Left lung (tissue), 10 donors: Measurements from ENCODE around the gene LAPTM5. TPM values are rescaled to one million over a fixed set of nuclear protein-coding genes. Genes with fewer than 3 reads are reported as not detected.

Experiments
- ATAC-seq: fragments of 200-7000 bp; cut with Tn5 transposase; one replicate; pipeline ENCODE4 v1.9.1; 2020; ENCODE audit warnings: moderate library complexity
- DNase-seq, 4 donors: peaks; one replicate each; pipeline ENCODE4 v3.0.0-alpha.2; 2013 to 2020
- H3K27ac ChIP-seq, 2 donors: fragments of 200-600 bp; sonication (generic) in 1 of 2; one replicate each; pipeline versions ENCODE4 v1.5.0 to v1.8.0; 2020 to 2021
- H3K27me3 ChIP-seq, 2 donors: fragments of 200-600 bp; sonication (generic) in 1 of 2; one replicate each; pipeline versions ENCODE4 v1.5.0 to v1.8.0; 2020 to 2021
- H3K36me3 ChIP-seq, 2 donors: fragments of 200-600 bp; sonication (generic) in 1 of 2; one replicate each; pipeline versions ENCODE4 v1.5.0 to v1.8.0; 2020 to 2021
- H3K4me1 ChIP-seq, 2 donors: fragments of 200-600 bp; one replicate each; pipeline ENCODE4 v1.8.0; 2021
- H3K4me3 ChIP-seq, 2 donors: fragments of 200-600 bp; sonication (generic) in 1 of 2; one replicate each; pipeline versions ENCODE4 v1.5.0 to v1.8.0; 2020 to 2021; ENCODE audit warnings: mild to moderate bottlenecking in 1 of 2
- H3K9me3 ChIP-seq, 2 donors: fragments of 200-600 bp; sonication (generic) in 1 of 2; one replicate each; pipeline versions ENCODE4 v1.5.0 to v1.8.0; 2020 to 2021
- intact Hi-C, 2 donors: fragments of 100-400 bp; cut with DNase I; formaldehyde crosslinking; loops; one replicate each; pipeline versions ENCODE4 v1.11.2 to v1.14.2; 2022
- polyA plus RNA-seq, 6 donors: library from polyadenylated mRNA; unstranded; fragments of 120-200 nt; gene quantifications; one replicate each; pipeline ENCODE4 v1.2.1, GENCODE V29; 2013; ENCODE audit not compliant: insufficient read length in 6 of 6
- total RNA-seq, 2 donors: library from RNA; stranded (reverse); fragmentation: NEBNext Ultra II Directional; extraction: Animal tissue kit (Norgen Biotek cat#: 25700); gene quantifications; one replicate each; pipeline ENCODE4 v1.2.1, GENCODE V29; 2021
- TF ChIP-seq, protein P1 (sequence below), 2 donors: fragments of 200-600 bp; sonication (generic) in 1 of 2; IDR thresholded peaks; one replicate each; pipeline versions ENCODE4 v1.5.0 to v1.8.0; 2021; ENCODE audit warnings: antibody characterized with exemption in 2 of 2
- donor health status: DM: no; HTN: yes; CAD: no.
- donor health status: DM: no; HTN: no; CAD: no.

The LAPTM5 gene
- total and polyA plus RNA-seq, 8 donors: 23.0 to 513 (median 29.5) TPM

DNA sequence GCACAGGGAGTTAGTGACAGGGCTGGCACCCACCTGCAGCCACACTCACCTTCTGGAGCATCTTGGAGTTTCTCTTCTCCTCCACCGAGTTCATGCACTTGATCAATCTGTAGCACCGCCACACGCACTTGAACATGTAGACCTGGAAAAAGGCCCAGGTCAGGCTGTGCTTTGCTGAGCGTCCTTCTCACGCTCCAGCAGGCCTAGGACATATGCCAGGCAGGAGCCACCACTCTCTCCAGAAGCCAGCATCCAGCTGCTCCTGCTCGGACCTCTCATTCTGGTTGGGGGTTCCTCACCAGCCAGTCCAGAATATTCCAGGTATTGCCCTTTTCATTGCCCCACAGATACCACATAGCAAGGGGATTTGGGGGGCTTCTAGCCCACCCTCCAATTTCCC lies 22.4 kb downstream of the LAPTM5 start:
- H3K27me3 ChIP-seq: no peaks in the 10 kb centered on the region
- TF ChIP-seq, protein P1, sequence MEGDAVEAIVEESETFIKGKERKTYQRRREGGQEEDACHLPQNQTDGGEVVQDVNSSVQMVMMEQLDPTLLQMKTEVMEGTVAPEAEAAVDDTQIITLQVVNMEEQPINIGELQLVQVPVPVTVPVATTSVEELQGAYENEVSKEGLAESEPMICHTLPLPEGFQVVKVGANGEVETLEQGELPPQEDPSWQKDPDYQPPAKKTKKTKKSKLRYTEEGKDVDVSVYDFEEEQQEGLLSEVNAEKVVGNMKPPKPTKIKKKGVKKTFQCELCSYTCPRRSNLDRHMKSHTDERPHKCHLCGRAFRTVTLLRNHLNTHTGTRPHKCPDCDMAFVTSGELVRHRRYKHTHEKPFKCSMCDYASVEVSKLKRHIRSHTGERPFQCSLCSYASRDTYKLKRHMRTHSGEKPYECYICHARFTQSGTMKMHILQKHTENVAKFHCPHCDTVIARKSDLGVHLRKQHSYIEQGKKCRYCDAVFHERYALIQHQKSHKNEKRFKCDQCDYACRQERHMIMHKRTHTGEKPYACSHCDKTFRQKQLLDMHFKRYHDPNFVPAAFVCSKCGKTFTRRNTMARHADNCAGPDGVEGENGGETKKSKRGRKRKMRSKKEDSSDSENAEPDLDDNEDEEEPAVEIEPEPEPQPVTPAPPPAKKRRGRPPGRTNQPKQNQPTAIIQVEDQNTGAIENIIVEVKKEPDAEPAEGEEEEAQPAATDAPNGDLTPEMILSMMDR (IDR thresholded peaks at IDR 0.05): no peak
- intact Hi-C loops: no loop called here
- no peak overlapping the region for H3K4me3 ChIP-seq
- H3K36me3 ChIP-seq: peaks cover 0 to 79% of the 10 kb centered on the region in 2 donors
- DNase-seq (no peak), ATAC-seq (peak; percentile 68)
- H3K9me3 ChIP-seq: no peaks in the 10 kb centered on the region
- H3K4me1 ChIP-seq: peaks cover 0 to 14% of the 10 kb centered on the region in 2 donors
- H3K27ac ChIP-seq: no peak overlapping the region

- no peak for ATAC-seq
- Histone ChIP-seq H3K36me3 (peaks cover 0 to 73% of the 10 kb centered on the region in 2 donors), H3K9me3 (no peaks in the 10 kb centered on the region), H3K4me1 (peaks cover 0 to 15% of the 10 kb centered on the region in 2 donors), H3K4me3 (no peak overlapping the region), H3K27ac (no peak overlapping the region), H3K27me3 (no peaks in the 10 kb centered on the region)
- intact Hi-C loops: no loop called here
- no peak for DNase-seq
- TF ChIP-seq, protein P1 (IDR thresholded peaks at IDR 0.05): no peak
These were observed 23.0 kb downstream of the LAPTM5 start for GRCh38 chr1:30734580-30734979.

DNA sequence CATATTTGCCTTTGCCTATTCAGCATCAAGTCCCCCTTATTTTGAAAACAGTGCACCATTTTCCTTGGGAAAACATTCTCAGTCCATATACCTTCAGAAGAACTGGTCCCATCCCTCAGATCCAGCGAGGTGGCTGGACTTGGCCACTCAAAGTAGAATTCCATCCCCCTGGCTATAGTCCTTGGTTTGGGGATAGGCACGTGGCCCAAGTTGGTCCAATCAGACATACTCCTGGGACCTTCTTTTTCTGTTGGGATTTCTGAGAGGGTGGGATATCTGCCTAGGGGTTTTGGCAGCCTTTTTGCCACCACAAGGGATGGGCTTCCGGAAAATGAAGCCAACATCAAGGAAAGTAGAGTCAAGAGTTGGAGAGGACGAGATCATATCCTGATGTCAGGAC lies 23.5 kb downstream of the LAPTM5 start:
- H3K27me3 ChIP-seq: no peaks in the 10 kb centered on the region
- peaks cover 0 to 68% of the 10 kb centered on the region in 2 donors for H3K36me3 ChIP-seq

DNA sequence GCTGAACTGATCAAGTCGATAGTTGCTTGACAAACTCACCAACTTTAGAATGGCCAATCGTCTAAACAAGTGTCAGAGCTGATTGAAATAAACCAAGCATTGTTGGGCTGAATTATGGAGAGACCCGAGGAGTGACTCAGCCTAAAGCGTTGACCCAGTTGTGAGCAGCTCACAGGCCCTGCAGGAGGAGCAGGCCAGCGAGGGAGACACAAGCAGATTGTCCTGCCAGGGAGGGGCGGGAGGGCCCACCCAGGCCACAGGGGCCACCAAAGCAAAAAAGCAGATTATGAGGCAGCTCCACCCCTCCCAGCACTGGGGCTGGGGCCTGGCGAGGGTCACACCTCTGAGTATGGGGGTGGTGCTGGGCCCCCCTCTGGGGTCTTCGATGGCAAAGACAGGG lies 24.1 kb downstream of the LAPTM5 start:
- H3K4me1 ChIP-seq: peaks cover 0 to 15% of the 10 kb centered on the region in 2 donors
- intact Hi-C loops: no loop called here
- no peak overlapping the region for H3K4me3 ChIP-seq
- H3K36me3 ChIP-seq: peaks cover 0 to 62% of the 10 kb centered on the region in 2 donors
- H3K27ac ChIP-seq: no peak overlapping the region
- no peak for ATAC-seq
- no peaks in the 10 kb centered on the region for H3K9me3 ChIP-seq
- TF ChIP-seq, protein P1 (IDR thresholded peaks at IDR 0.05): no peak
- DNase-seq: no peak
- no peaks in the 10 kb centered on the region for H3K27me3 ChIP-seq

More for the DNA sequence above, 23.5 kb downstream of the LAPTM5 start:
- peaks cover 0 to 15% of the 10 kb centered on the region in 2 donors for H3K4me1 ChIP-seq
- H3K27ac ChIP-seq: no peak overlapping the region
- ATAC-seq: no peak
- intact Hi-C loops: no loop called here
- H3K4me3 ChIP-seq: no peak overlapping the region
- H3K9me3 ChIP-seq: no peaks in the 10 kb centered on the region
- TF ChIP-seq, protein P1 (IDR thresholded peaks at IDR 0.05): no peak
- DNase-seq: no peak

DNA sequence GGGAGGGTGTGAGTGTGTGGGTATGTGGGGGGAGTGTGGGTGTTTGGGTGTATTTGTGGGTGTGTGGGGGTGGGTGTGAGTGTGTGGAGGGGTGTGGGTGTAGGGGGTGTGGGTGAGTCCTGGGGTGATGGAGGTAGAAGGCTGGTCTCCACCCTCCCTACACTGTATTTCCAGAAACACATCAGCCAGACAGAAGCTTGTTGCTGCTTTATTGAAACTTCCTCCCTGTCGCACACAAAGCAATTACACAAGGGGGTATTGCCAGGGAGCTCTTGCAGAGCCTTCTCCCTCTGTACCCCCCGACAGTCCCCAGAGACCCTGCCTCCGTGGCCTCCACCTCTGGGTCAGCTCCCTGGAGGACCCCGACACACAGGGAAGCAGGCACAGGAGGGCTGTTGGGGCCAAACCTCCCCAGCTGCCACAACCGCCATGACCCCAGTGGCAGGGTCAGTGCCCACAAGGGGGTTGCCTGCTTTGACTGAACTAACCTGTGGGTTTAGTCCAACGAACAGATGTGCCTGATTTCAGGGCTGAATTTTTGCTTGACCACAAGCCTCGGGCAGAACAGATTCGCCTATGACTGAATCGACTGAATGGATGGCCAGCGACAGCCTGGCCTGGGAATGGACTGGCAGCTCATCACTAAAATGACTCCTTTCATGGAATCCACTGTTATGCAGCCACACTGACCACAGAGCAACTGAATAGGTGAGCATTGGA lies 25.1 kb downstream of the LAPTM5 start:
- no peaks in the 10 kb centered on the region for H3K9me3 ChIP-seq
- TF ChIP-seq, protein P1 (IDR thresholded peaks at IDR 0.05): no peak
- intact Hi-C loops: no loop called here
- H3K27ac ChIP-seq: no peak overlapping the region
- no peaks in the 10 kb centered on the region for H3K27me3 ChIP-seq
- H3K36me3 ChIP-seq: peaks cover 0 to 52% of the 10 kb centered on the region in 2 donors
- no peak for DNase-seq
- ATAC-seq: no peak
- no peak overlapping the region for H3K4me3 ChIP-seq
- peaks cover 0 to 15% of the 10 kb centered on the region in 2 donors for H3K4me1 ChIP-seq
